GM18499 (cell line): ENCODE measurements around the gene IL17RB.

Experiments
- ATAC-seq: cut with Tn5 transposase; IDR thresholded peaks from one replicate; pipeline ENCODE4 v1.9.1; 2021; ENCODE audit warnings: moderate number of reproducible peaks; ENCODE audit not compliant: insufficient read depth, unreplicated experiment

The IL17RB gene

DNA sequence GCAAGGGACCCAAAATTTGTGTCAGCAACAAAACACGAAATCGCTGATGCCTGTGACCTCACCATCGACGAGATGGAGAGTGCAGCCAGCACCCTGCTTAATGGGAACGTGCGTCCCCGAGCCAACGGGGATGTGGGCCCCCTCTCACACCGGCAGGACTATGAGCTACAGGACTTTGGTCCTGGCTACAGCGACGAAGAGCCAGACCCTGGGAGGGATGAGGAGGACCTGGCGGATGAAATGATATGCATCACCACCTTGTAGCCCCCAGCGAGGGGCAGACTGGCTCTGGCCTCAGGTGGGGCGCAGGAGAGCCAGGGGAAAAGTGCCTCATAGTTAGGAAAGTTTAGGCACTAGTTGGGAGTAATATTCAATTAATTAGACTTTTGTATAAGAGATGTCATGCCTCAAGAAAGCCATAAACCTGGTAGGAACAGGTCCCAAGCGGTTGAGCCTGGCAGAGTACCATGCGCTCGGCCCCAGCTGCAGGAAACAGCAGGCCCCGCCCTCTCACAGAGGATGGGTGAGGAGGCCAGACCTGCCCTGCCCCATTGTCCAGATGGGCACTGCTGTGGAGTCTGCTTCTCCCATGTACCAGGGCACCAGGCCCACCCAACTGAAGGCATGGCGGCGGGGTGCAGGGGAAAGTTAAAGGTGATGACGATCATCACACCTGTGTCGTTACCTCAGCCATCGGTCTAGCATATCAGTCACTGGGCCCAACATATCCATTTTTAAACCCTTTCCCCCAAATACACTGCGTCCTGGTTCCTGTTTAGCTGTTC lies 35.0 kb upstream of the IL17RB start:
- ATAC-seq = no peak

DNA sequence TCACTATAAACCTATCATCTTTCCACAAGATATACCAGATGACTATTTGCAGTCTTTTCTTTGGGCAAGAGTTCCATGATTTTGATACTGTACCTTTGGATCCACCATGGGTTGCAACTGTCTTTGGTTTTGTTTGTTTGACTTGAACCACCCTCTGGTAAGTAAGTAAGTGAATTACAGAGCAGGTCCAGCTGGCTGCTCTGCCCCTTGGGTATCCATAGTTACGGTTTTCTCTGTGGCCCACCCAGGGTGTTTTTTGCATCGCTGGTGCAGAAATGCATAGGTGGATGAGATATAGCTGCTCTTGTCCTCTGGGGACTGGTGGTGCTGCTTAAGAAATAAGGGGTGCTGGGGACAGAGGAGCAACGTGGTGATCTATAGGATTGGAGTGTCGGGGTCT lies 33.9 kb upstream of the IL17RB start:
- no peak for ATAC-seq

DNA sequence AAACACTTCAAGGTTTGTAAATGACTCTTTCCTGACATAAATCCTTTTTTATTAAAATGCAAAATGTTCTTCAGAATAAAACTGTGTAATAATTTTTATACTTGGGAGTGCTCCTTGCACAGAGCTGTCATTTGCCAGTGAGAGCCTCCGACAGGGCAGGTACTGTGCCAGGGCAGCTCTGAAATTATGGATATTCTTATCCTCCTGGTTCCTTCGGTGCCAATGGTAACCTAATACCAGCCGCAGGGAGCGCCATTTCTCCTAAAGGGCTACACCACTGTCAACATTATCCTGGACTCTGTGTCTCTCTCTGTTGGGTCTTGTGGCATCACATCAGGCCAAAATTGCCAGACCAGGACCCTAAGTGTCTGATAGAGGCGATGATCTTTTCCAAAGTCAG lies 33.1 kb upstream of the IL17RB start:
- no peak for ATAC-seq

DNA sequence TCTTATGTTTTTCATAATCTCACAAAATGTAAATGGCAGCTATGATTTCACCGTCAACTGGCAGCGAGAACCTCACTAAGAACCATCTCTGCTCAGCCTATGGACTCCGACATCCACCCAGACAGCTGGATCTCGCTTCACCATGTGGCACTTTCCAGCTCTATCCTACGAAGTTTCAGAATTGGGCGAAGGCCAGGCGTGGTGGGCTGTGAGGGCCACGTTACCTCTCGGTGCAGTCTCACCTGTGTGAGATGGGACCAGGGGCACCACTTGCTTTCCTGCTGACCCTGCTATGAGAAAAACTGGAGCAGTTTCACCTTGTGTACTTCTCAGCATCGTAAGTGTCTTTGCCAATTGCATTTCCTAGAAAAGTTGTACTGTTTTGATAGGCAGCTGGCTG lies 32.5 kb upstream of the IL17RB start:
- no peak for ATAC-seq

DNA sequence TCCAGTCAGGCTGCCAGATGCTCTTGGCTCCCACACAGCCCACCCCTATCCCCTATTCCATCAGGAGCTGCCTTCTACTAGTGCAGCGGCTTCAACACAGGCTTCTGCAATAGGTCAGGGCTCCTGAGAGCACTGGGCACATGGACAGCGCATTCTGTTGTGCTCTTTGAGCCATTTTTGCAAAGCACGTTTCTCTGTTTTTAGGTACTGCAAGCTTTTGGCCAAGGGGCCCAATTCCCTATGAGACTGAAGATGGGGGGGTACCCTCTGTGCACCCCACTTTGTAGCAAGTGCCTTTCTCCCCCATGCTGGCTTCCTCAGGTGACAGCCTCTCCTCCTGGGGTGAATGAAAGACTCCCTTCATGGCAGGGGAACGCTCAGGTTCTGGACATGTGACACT lies 31.3 kb upstream of the IL17RB start:
- no peak for ATAC-seq

DNA sequence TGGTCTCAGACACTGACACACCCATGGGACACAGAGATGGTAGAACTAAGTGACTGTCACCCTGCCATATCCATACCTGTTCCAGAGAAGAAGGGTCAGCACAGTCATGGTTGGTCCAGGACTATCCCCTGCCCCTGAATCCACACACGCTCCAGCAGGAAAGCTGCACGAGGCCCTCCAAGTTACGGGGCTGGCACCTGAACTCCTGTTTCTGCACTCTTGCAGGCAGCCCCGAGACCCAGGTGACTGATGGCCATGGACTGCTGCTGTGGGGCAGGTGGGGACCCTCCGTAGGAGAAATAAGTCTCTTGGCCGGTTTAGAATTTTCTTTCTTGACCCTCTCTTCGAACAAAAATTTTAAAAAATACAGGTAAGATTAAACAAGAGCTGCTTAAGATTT lies 30.7 kb upstream of the IL17RB start:
- ATAC-seq = no peak

DNA sequence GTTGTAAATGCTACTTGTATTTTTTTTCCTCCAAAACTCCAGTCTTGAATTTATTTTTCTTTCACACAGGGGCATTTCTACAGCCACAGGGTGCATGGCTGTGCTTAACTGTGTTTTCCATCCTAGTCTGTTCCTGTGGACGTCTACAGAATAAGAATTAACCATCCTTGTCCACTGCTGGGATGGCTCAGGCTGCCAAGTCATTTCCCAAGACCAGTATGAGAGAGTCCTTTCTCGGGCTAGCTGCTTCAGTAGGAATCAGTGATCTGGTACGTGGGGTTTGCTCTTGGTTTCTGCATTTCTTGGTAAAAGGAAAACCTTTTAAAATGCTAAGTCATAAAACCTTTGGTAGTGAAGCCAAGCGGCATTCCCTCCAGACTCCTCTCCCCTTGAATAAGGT lies 29.9 kb upstream of the IL17RB start:
- ATAC-seq = no peak

DNA sequence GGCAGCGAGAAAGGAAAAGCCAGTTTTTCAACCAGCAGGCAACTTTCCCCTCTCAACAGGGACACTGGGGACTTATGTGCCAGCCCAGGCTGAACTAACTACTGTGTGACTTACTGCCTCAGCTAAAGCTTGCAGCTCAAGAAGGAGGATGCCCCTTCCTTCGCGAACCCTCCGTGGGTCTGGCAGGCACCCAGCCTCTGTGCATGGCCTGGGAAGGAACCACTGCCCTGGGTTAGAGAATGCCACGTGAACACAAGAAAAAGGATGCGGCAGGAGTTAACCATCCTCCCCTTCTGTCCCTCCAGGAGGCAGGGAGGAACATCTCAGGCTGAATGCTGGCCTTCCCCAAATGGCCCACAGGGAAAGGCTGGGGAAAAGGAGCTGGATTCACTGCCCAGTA lies 29.2 kb upstream of the IL17RB start:
- ATAC-seq = no peak

DNA sequence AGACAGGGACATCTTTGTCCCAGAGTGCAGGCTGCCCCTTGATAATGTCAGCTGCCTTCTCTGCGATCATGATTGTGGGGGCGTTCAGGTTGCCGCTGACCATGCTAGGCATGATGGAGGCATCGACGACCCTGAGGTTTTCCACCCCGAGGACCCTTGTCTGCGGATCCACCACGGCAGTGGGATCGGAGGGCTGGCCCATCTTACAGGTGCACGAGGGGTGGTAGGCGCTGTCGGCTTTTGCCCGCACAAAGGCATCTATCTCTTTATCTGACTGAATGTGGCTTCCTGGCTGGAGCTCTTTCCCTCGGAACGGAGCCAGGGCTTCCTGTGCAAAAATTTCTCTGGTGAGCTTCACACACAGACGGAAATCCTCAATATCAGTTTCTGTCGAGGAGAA lies 28.6 kb upstream of the IL17RB start:
- ATAC-seq = no peak

DNA sequence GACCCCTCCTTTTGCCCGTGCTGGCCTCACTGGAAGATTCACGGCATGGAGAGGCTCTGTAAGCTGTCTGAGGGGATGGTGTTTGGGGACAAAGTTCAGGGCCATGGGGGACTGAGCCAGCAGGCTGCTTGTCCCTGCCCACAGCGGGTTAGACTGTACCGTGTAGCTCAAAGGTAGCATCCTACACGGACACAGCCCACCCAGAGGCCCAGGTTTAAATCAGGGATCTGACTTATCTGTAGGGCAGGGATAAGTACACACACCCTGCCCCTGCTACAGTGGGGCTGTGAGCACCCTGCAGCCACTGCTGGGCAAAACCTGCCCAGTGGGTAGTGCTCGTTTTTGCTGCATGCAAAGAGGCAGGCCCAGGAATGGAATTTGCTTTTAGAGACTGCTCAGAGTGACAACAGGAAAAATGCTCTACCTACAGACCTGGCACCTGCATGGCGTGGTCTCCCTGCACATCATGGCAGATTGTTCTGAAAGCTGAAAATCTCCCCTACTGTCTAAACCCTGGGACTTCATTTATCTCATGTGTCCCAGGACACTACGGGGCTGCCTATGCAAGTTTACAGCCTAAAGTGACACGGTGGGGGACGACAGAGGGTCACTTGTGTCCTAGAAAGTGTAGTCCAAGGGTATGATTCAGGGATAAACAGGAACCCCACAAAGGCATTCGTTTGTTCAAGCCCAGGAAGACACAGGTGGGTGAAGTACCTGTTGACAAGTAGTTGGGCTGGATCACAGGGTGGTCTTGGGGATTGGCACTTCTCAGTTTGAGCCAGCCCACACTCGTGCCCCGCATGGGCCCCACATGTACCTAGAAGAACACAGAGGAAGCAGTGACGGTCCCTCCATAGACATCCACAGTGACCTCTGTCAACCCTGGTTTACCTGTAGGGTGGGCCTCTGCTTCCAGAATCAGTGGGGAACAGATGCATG lies 27.9 kb upstream of the IL17RB start:
- ATAC-seq = no peak

DNA sequence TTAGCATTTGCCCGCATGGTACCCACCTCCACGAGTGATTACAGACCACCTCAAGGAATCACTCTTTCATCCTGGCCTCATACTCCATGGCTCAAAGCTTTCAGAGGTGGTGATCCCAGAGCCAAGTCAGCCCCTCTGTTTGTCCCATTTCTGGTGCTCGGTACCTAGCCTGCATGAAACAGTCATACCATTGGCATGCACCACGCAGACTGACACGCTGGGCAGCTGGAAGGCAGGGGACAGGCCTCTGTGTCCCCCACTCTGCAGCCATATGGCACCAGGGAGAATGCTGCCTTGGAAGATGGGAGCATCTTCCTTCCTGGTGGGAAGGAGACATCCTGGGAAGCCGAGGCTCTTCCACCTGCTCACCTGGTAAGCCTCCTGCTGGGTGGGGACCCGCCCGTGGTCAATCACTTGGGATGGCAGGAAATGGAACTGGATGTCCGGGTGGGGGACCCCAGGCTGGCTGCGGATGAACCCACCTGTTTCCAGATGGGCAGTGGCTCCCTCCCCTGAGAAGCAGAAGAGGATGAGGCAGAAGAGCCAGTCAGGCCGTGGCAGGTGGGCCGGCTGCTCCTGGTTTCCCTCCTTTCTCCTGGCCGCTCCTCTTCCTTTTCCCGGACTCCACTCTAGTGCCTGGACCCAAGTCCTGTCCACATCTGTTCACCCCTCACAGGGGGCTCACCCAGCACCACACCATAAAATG lies 27.1 kb upstream of the IL17RB start:
- no peak for ATAC-seq

DNA sequence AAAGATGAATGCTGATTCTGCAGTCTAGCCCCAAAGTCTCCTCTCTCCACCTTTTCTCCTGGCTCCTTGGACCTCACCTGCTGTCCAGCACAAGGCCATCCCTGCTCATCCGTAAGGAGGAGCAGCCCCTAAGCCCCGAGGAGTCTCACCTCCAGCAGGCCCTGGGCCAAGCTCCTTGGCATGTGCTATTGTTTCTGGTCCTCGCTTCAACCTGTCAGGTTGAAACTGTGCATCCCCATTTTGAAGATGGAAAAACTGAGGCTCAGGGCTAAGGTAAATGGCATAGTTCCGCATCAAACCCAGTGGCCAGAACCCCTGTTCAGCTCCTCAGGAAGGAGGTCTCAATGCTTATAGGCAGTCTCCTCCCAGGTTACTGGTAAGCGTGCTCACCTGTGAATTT lies 26.3 kb upstream of the IL17RB start:
- no peak for ATAC-seq

DNA sequence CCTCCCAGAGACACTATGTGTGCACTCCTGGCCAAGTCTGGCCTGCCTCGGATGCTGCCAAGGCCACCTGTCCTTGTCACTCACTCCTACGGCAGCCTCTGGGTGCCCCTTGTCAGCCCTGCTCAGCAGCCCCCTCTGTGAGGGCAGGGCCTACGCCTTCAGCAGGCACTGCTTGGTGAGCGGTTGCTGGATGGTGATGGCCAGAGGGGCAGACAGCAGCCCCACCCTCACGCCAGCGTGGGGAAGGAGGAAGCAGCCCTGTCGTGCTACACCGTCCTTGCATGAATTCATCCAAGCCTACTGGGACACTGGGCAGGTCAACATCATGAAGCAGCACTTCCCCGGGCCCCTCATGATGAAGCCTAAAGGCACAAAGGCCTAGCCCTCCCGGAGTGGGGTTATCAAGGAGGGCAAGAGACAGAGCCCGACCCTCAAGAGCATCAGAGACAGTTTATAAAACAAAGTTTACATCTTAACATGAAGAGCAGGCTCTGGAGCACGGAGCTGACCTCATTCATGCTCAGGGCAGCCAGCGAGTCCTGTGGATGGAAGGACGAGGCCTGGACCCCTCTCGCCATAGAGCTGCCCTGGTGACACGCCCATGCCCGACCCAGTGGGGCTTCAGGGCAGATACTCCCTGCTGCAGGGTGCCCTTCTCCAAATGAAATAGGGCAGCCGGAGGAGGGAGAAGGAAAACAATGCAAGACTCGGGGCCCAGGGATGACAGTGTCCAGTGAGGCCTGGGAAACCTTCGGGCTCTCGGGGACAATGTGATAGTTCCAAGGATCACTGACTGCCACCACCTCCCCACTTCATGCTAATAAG lies 25.4 kb upstream of the IL17RB start:
- no peak for ATAC-seq

DNA sequence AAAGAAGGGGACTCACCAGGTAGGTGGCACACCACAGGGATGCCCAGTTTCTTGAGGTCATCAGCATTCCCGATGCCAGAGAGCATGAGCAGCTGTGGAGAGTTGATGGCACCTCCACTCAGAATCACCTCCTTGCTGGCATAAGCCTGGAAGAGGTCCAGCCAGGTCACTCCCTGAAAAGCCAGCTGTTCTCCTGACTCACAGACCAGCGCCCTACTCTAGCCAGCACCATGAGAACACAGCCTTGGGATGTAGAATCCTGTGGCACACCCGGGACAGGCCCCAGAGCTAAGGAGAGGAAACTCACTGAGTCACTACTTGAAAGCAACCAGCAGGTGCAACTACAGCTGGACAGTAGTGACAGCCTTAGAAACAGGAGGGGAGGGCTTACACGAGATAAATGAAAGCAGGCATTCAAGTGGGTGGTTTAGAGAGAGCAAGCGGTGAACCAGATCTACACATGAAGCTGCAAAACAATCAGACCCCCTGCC lies 24.7 kb upstream of the IL17RB start:
- no peak for ATAC-seq

DNA sequence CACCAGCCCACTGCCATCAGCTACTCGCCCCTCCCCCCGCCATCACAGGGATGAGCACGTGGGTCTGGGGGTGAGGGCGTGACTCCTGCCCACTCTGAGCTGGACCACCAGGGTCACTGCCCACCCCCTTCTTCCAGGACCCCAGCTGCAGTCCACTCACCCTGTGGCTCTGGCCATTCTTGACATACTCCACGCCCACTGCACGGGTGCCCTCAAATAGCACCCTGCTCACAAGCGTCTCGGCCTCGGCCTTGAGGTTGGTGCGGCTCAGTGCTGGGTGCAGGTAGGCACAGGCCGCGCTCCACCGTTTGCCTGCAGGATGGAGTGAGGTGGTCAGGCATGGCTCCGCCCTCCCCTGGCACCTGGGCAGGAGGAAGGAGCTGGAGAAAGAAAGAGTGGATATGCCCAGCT lies 24.0 kb upstream of the IL17RB start:
- ATAC-seq = no peak

DNA sequence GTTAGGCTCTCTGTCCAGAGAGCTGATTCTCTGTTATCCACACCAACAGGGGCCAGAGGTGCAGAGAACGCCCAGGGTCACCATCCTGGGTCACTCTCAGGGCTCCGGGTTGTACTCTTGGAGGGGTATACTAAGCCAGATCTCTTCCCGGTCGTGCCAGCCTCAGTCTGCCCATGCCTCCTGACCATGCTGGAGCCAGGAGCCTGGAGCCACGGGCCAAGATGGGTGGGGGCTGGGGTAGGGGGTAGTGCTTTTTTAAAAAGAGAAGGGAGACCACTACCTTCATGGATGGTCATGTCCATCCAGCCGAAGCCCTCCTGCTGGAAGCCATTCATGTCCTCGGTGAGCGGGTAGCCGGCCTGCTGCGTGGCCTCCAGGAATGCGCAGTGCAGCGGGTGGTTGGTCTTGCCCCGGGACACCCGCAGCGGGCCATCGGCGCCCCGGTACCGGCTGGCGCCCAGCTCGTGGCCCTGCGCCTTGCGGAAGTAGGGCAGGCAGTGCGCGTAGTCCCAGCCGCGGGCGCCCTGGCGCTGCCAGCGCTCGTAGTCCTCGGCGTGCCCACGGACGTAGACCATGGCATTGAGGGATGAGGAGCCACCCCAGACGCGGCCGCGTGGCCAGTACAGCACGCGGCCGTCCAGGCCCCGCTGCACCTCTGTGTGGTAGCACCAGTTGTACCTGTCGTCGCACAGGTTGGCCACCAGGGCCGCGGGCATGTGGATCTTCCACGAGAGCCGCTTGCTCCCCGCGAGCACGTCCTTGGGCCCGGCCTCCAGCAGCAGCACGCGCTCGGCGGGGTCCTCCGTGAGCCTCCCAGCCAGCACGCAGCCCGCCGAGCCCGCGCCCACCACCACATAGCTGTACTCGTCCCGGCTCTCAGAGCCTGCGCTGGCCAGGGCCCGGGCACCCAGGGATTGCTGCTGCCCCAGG lies 23.1 kb upstream of the IL17RB start:
- ATAC-seq = no peak

DNA sequence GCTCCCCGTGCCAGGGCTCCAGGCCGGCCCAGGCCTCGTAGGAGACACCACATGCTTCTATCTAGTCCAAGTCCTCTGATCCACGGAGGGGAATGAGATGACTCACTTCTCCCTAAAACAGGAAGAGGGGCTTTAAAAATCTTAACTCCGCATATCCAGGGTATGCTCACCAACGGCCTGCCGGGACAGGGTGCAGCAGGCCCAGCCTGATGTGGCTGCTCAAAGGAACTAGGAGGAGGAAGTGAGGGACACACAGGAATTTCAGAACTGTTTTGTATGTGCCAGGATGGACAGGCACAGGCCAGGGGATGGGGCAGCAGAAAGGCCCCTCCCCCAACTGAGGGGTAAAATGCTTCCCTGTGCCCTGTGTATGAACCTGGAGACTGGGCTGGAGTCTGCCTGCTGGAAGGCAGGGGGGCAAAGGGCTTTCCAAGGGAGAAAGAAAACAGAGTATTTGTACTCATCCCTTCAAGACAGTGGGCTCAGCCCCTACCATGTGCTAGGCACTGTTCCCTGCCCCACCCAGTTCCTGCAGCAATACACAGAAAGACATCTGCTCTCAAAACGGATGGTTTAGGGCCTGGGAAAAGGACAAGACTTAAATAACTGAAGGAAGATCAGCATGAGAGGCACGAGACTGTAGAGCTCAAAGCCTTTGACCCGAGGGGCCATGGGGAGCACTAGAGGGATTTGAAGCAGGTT lies 22.3 kb upstream of the IL17RB start:
- ATAC-seq = no peak

DNA sequence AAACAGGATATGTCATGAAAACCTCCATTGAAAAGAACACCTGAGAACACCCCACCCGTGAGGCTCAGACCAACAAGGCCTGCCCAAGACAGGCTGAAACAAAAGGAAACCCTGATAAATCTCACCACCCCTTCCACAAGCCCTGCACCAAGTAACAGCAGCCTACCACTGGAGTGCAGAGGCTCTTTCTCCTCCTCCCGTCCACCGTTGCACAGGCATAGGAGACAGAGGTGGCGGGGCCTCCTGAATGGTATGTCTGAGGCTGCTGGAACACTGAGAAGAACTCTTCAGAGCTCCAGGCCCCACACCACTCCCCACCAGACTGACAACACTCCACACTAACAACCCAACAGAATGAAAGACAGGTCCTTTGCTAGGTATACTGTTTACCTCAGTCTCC lies 21.6 kb upstream of the IL17RB start:
- ATAC-seq = no peak
